Inflammatory macrophage (primary cell): Measurements from ENCODE around the gene IGLON5.

Source experiments
- DNase-seq, 2 donors: peaks; one replicate each; pipeline ENCODE4 v3.0.0-alpha.2; 2020 to 2022

The IGLON5 gene

DNA sequence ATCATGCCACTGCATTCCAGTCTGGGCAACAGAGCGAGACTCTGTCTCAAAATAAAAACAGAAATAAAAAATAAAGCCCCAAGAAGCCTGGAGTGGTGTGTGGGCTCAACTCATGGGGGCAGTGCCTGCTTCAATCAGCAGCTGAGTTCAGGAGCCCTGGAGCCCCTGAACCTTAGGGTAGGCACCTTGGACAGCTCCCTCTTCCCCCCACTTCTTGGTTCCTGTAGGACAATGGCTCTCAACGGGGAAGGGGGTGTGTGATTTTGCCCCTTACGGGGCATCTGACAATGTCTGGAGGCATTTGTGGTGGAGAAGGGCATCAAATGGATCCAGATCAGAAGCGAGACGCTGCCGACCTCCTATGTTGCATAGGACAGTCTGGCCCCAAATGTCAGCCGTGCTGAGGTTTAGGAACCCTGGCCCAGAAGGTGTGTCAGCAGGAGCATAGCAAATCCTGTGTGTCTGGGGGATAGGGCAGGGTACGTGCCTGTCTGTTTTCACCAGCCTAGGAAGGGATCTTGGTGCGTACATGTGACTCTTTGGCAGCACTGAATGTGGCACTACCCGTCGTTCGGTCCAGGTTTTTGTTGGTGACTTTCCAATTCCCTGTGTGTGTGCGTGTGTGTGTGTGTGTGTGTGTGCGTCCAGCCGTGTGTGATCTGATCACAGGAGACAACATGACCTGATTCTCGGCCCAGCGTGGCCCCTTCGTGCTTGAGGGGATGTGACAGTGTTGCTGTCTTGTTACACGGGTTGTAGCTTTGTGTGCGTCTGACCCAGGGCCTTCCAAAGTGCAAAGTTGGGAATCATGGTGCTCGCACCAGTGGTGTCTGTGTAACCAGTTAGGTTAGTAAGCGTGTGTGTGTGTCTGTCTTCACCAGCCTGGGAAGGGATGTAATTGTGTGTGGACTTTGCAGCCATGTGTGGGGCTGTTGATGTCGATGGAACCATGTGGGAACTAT lies 7.5 kb downstream of the IGLON5 start:
- DNase-seq: no peak

DNA sequence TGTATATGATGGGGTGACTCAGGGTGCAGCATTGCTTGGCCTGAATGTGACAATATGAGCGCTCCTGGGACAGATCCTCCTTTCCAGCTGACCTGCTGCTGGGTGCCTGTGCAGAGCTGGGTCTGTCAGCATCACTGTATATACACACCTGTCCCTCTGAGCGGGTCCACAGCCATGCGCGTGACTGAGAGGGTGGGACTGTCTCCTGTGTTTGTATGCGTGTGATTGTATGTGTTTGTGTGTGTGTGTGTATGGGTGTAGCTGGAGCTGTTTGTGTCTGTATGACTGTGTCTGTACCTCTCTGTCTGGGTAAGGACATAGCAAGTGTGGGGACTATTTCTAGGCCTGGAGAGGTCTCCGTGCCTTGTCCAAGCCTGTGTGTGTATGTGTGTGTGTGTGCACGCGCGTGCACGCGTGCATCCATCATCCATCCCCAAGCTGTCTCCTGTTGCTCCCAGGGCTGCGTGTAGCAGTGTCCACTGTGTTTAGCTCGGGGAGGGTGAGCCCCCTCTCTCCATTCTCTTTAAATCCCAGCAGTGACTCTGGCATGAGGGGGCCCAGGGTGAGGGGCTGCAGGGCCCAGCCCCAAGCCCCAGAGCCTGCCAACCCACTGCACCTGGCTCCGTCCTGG lies 8.3 kb downstream of the IGLON5 start:
- DNase-seq: no peak

DNA sequence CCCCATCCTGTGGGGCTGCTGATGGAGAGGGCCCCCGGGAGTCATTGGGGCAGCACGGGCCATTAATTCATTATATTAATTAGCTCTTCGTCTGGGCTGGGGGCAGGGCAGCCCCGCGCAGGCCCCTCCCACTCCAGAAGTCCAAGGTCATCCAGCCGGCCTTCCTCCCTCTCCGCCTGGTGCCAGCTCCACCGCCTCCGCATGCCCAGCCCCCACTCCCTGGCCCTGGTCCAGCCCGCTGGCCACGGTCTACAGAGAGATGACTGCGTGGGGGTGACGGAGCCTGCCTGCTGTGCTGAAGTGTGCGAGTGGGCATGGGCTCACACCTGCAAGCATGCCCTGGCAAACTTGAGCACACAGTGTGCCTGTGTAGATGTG lies 8.8 kb downstream of the IGLON5 start:
- no peak for DNase-seq

DNA sequence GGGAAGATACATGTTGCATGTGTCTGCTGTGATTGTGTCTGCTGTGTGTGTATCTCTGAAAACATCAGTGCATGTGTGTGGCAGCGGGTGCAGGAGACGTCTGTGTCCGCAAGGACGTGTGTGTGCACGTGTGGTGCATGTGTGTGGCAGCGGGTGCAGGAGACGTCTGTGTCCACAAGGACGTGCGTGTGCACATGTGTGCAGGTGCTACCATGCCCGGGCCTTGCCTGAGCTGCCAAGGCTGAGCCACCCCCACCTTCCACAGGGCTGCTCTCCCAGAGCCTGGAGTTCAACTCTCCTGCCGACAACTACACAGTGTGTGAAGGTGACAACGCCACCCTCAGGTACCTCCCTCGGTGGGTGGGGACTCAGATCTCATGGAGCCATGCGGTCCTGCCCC lies 10.4 kb downstream of the IGLON5 start:
- no peak for DNase-seq

GRCh38 chr19:51323481-51324166 lies 12.2 kb downstream of the IGLON5 start:
- DNase-seq: no peak

DNA sequence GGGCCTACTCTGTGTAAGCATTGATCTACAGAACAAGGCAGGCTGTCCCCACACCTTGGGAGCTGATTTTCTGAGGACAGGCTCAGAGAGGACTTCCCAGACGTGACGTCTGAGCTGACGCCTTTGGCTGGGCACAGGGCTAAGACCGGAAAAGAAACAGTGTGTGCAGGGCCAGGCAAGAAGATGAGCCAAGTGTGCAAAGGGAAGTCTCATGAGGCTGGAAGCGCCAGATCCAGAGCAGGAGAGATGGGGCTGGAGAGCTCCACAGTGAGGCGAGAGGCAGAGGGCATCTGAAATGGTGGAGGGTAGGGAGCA lies 12.7 kb downstream of the IGLON5 start:
- DNase-seq: no peak

DNA sequence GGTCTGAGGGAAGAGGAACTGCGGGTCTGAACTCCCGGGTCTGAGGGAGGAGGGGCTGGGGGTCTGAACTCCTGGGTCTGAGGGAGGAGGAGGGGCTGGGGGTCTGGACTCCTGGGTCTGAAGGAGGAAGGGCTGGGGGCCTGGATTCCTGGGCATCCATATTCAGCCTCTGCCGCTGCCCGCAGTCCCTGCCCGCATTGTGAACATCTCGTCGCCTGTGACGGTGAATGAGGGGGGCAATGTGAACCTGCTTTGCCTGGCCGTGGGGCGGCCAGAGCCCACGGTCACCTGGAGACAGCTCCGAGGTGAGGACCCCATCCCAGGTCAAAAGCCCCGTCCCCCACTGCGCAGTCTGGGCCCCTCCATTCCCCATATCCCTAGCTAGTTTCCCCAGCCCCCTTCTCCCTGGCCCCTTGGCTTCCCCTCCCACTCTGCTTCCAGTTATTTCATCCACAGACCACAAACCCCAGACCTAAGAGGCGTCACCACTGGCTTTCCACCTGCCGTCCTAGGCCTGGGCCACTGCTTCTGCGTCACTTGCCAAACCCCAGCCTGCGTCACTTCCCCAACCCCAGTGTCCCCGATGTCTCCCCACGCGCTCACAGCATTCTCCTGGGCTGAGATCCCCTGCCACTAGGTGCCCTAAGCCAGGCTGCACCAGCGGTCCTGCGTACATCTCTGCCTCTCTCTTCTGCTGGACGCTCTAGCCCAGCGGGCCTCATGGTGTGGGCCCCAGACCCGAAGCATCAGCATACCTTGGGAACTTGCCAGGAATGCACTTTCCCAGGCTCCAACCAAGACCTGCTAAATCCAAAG lies 13.9 kb downstream of the IGLON5 start:
- peak in 1 of 2 donors; percentile 21 for DNase-seq

GRCh38 chr19:51326216-51327065 lies 15.0 kb downstream of the IGLON5 start:
- DNase-seq: no peak

GRCh38 chr19:51327066-51328001 lies 15.9 kb downstream of the IGLON5 start:
- peak; percentile 68 to 81 for DNase-seq

DNA sequence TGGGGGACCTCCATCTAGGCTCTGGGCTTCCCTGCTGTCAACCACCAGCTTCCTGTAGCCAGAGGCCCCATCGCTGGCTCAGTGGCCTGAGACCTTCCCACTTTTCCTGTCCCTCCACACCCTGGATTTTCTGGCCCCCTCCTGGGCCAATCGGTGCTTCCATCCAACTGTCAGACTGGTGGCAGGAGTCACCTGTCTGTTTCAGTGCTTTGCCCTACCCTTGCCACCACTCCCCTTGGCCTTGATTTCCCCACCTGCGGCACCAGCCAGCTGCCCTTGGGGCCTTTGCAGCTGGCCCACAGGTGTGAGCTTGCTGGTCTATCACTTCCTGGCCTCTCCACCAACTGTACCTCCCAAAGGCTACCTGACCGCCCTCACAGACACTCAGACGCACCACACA lies 18.0 kb downstream of the IGLON5 start:
- DNase-seq: no peak

GRCh38 chr19:51330366-51330765 lies 18.9 kb downstream of the IGLON5 start:
- DNase-seq: no peak

DNA sequence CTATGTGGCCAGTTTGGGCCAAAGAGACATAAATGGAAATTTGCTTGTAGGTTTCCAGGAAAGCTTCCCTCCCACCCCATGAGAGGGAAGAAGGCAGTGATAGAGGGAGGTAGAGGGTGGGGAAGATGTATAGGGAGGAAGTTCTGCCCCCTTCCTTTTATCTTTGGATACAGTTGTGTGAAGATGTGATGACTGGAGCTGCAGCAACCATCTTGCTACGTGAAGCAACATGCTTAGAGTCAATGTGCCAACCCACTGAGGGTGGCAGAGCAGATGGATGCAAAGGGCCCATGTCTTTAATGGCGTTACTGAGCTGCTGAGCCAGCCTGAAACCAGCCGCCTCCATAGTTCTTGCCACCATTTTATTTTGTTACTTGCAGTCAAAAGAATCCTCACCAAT lies 19.7 kb downstream of the IGLON5 start:
- DNase-seq: no peak

DNA sequence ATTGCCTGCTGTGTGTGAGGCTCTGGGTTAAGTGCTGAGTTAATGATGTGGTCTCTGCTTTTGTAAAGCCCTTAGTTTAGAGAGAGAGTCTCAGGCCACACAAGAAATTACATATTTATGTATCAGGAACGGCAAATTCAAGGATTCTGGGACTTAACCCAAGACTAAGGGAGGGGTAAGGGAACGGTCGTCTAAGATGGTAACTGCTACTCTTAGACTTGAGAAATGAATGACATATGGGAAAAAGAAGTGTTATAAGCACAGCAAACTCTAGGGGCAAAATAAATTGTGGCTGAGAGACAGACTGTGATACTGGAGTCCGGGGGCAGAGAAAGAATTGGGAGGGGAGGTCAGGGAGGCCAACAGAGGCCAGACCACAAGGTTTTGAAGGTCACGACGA lies 20.3 kb downstream of the IGLON5 start:
- no peak for DNase-seq

GRCh38 chr19:51333836-51334460 lies 22.5 kb downstream of the IGLON5 start:
- no peak for DNase-seq

- DNase-seq: no peak
These were observed 25.9 kb downstream of the IGLON5 start for GRCh38 chr19:51337141-51337860.

GRCh38 chr19:51337861-51338562 lies 26.6 kb downstream of the IGLON5 start:
- no peak for DNase-seq

GRCh38 chr19:51338563-51339312 lies 27.3 kb downstream of the IGLON5 start:
- DNase-seq: peak; percentile 59 to 70

- DNase-seq: no peak
These were observed 27.9 kb downstream of the IGLON5 start for GRCh38 chr19:51339313-51339686.
